Nephron (organoid): Measurements from ENCODE around the gene PYROXD2.

ENCODE experiments used
- H3K27ac Mint-ChIP-seq, 3 experiments: 2 replicates each; pipeline ENCODE4 v1.8.0; 2020; ENCODE audit warnings: mixed read lengths in 3 of 3, mild to moderate bottlenecking in 2 of 3, moderate library complexity in 1 of 3
- H3K27me3 Mint-ChIP-seq: 2 replicates; pipeline ENCODE4 v1.8.0; 2021; ENCODE audit warnings: low read depth, mild to moderate bottlenecking, moderate library complexity, mixed read lengths
- H3K36me3 Mint-ChIP-seq: 2 replicates; pipeline ENCODE4 v1.8.0; 2020; ENCODE audit warnings: low read depth, mixed read lengths
- H3K4me1 Mint-ChIP-seq: 2 replicates; pipeline ENCODE4 v1.8.0; 2020; ENCODE audit warnings: mixed read lengths
- H3K4me3 Mint-ChIP-seq, 3 experiments: 2 replicates each; pipeline ENCODE4 v1.8.0; 2020; ENCODE audit warnings: mild to moderate bottlenecking in 3 of 3, mixed read lengths in 3 of 3, moderate library complexity in 2 of 3
- H3K9me3 Mint-ChIP-seq: 2 replicates; pipeline ENCODE4 v1.8.0; 2020; ENCODE audit warnings: mixed read lengths
- TF ChIP-seq, protein P1 (sequence below), 3 experiments: fragments of 200-600 bp; sonication (generic); IDR thresholded peaks; one replicate each; pipeline ENCODE4 v1.5.0; 2021; ENCODE audit warnings: antibody characterized with exemption in 3 of 3; ENCODE audit not compliant: unreplicated experiment in 3 of 3

Gene PYROXD2

DNA sequence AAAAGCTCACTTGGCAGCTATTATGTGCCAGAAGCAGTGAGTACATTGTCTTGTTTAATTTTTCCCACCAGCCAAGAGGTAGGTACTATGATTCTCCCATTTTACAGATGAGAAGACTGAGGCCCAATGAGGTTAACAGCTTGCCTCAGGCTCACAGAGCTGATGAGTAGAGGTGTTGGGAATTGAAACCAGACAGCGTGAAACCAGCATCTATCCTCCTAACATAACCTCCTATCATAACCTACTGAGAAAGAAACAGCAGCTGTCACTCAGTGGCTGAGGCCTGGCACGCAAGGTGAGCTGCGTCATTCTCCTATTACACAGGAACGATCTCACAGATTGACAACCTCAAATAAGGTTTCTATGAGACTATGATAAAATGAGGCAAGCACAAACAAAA is 6.2 kb downstream of the PYROXD2 start:
- no peaks in the 10 kb centered on the region for H3K27me3 Mint-ChIP-seq
- no peak overlapping the region for H3K27ac Mint-ChIP-seq
- TF ChIP-seq, protein P1, sequence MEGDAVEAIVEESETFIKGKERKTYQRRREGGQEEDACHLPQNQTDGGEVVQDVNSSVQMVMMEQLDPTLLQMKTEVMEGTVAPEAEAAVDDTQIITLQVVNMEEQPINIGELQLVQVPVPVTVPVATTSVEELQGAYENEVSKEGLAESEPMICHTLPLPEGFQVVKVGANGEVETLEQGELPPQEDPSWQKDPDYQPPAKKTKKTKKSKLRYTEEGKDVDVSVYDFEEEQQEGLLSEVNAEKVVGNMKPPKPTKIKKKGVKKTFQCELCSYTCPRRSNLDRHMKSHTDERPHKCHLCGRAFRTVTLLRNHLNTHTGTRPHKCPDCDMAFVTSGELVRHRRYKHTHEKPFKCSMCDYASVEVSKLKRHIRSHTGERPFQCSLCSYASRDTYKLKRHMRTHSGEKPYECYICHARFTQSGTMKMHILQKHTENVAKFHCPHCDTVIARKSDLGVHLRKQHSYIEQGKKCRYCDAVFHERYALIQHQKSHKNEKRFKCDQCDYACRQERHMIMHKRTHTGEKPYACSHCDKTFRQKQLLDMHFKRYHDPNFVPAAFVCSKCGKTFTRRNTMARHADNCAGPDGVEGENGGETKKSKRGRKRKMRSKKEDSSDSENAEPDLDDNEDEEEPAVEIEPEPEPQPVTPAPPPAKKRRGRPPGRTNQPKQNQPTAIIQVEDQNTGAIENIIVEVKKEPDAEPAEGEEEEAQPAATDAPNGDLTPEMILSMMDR (IDR thresholded peaks at IDR 0.05; ENCODE audit: unreplicated experiment in 3 of 3) = no peak
- peaks cover 3% of the 10 kb centered on the region for H3K36me3 Mint-ChIP-seq
- peaks cover 32% of the 10 kb centered on the region for H3K4me1 Mint-ChIP-seq
- H3K9me3 Mint-ChIP-seq = no peaks in the 10 kb centered on the region
- H3K4me3 Mint-ChIP-seq = no peak overlapping the region

DNA sequence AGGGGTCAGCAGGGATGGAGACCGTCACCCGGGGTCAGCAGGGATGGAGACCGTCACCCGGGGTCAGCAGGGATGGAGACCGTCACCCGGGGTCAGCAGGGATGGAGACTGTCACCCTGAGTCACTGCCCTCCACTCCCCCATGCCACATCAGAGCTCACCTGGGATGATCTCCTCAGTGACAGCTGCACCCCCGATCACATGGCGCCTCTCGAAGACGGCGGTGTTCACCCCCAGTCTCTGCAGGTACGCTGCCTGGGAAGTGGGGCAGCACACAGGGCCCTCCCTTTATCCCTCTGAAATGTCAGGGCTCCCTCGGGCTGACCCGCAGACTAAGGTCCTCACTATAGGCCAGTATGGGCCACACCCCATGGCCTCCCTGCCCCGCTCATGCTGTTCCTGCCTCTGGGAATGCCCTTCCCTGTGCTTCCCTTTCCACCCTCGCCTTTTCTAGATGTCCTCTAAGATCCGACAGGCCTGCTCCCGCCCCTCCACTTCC is 7.2 kb downstream of the PYROXD2 start:
- H3K27ac Mint-ChIP-seq = no peak overlapping the region
- no peaks in the 10 kb centered on the region for H3K9me3 Mint-ChIP-seq
- H3K4me3 Mint-ChIP-seq = no peak overlapping the region
- peaks cover 37% of the 10 kb centered on the region for H3K4me1 Mint-ChIP-seq
- H3K27me3 Mint-ChIP-seq = no peaks in the 10 kb centered on the region
- H3K36me3 Mint-ChIP-seq = peaks cover 12% of the 10 kb centered on the region
- TF ChIP-seq, protein P1 (IDR thresholded peaks at IDR 0.05; ENCODE audit: unreplicated experiment in 3 of 3) = no peak

DNA sequence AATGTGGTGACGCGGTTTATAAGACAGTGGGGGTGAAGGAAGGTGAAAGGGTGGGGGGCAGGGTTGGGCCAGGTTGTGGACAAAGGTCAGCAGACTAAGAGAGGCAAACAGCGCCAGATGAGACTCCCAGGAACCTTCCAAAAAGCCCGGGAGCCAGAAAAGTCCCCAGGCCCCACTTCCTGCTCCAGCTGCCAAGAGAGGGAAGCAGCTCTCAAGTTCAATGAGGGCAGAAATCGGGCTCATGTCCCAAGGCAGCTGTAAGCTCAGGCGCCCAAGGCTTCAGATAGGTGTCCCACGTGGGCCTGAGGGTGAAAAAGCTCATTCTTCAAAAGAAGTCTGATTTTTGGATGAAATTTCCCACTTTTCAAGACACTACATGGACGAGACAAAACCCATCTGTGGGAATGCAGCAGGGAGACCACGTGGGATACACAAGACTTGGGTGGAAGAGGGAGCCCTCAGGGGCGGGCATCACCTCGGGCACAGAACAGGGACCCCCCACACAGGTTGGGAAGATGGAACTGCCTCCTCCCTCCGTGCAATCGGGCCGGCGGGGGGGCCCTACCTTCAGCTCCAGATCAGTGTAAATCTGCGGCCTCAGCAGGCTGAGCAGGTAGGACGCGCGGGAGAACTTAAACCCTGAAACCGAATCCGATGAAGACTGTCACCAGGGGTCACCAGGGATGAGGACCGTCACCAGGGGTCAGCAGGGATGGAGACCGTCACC is 7.8 kb downstream of the PYROXD2 start:
- no peak overlapping the region for H3K27ac Mint-ChIP-seq
- H3K9me3 Mint-ChIP-seq = no peaks in the 10 kb centered on the region
- no peak overlapping the region for H3K4me3 Mint-ChIP-seq
- H3K36me3 Mint-ChIP-seq = peaks cover 12% of the 10 kb centered on the region
- TF ChIP-seq, protein P1 (IDR thresholded peaks at IDR 0.05; ENCODE audit: unreplicated experiment in 3 of 3) = no peak
- peaks cover 3% of the 10 kb centered on the region for H3K27me3 Mint-ChIP-seq
- peaks cover 32% of the 10 kb centered on the region for H3K4me1 Mint-ChIP-seq

DNA sequence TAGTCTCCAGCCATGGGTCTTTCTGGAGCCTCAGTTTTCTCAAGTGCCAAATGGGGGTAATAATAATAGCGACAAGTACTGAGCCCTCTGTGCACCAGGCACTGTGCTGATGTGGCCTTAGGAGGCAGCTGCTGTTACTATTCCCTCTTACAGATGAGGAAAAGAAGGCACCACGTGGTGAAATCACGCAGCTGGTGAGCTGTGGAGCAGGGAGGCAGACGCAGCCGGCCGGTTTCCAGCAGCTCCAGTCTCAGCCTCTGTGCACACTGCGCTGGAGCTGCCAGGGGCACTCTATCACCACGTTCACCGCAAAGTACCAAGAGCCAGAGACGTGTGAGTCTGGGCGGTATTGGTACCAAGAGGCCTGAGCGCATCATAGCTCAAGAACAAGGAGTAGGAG is 9.6 kb downstream of the PYROXD2 start:
- Mint-ChIP-seq H3K4me3 (no peak overlapping the region), H3K36me3 (peaks cover 12% of the 10 kb centered on the region), H3K27me3 (peaks cover 3% of the 10 kb centered on the region), H3K4me1 (peaks cover 23% of the 10 kb centered on the region), H3K27ac (no peak overlapping the region), H3K9me3 (no peaks in the 10 kb centered on the region)
- TF ChIP-seq, protein P1 (IDR thresholded peaks at IDR 0.05; ENCODE audit: unreplicated experiment in 3 of 3) = no peak

DNA sequence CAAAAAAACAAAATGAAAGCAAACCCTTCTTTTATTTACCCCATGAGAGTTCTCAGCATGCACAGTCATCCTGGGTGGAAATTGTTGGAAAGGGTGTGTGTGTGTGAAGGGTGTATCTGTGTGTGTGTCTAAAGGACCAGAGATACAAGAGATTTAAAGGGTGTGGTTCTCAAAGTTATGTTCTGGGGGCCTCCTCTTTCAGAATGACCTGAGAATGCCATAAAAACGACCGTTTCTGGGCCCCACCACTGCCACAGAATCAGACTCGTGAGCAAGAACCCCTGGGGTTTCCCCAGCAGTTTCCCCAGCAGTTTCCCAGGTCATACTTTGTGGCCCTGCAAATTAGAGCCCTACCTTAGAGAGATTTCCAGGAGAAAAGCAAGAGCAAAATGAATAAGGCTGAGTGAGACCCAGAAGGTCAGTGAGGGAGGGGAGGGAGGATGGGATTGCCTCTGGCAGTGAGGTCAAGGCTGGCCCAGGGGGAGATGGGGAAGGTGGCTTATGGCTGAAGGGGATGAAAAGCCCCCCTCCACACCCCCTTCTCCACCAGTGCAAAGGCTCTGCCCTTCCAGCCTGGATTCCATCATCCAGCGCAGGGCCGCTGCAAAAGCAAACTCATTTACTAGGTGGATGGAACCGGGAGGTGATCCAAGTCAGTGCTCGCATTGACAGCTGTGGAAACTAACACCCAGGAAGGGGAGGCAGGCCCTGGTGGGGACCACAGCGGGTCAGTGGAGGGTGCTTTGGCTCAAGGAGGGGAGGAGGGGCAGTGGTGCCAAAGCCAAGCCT is 10.2 kb downstream of the PYROXD2 start:
- Mint-ChIP-seq H3K9me3 (no peaks in the 10 kb centered on the region), H3K36me3 (peaks cover 12% of the 10 kb centered on the region), H3K27ac (no peak overlapping the region), H3K4me1 (peaks cover 23% of the 10 kb centered on the region), H3K27me3 (peaks cover 3% of the 10 kb centered on the region), H3K4me3 (no peak overlapping the region)
- TF ChIP-seq, protein P1 (IDR thresholded peaks at IDR 0.05; ENCODE audit: unreplicated experiment in 3 of 3) = no peak
